GM18951 (cell line): ENCODE data around the gene RAB37.

Experiments
- POLR2A ChIP-seq: IDR thresholded peaks from 4 replicates; pipeline ENCODE4 v1.6.1; 2011; ENCODE audit warnings: mild to moderate bottlenecking; ENCODE audit not compliant: insufficient read length, insufficient read depth; ENCODE audit errors: extremely low read depth
- in situ Hi-C: fragments of 300-500 bp; cut with MboI; formaldehyde crosslinking; loops from one replicate; pipeline ENCODE4 v1.12.0; 2022; ENCODE audit warnings: low sequenced_read_pairs, mixed read lengths, inconsistent platforms; ENCODE audit not compliant: unreplicated experiment

RAB37 gene

GRCh38 chr17:74743755-74744154, 6.7 kb downstream of the RAB37 start:
- in situ Hi-C loops = no loop called here
- TF ChIP-seq POLR2A = no peak

- in situ Hi-C loops = no loop called here
- no peak for TF ChIP-seq POLR2A
Measured at GRCh38 chr17:74744349-74744713, 7.3 kb downstream of the RAB37 start.

- no peak for TF ChIP-seq POLR2A
- in situ Hi-C loops = no loop called here
Measured at GRCh38 chr17:74744714-74745547, 7.9 kb downstream of the RAB37 start.

DNA sequence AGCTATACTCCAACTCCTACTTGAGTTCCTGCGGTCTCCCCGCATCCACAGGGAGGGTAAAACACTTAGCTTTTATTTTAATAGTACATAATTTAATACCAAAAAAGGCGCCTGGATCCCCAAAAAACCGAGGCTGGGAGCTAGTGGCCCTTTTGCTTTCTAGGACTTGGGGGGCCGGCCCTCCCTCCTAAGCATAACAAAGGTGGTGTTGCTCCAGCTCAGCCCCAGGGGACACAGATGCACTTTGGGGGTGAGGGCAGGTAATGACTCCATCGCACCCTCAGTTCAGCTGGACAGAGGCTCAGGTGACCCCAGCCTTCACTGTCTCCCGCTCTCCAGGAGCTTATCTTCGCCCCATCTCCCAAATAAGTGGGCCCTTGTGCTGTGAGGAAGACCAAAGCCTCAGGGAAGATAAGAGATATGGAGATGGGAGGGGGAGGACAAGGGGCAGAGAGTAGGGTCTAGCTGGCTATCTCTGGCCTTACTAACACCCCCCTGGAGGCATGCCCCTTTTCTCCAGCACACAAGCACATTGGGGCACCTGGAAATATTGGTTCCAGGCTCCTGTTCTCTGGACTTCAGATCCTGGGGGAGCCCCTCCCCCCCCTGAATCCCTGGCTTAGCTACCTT, 8.6 kb downstream of the RAB37 start:
- in situ Hi-C loops = no loop called here
- no peak for TF ChIP-seq POLR2A

GRCh38 chr17:74746376-74746775, 9.3 kb downstream of the RAB37 start:
- in situ Hi-C loops = no loop called here
- no peak for TF ChIP-seq POLR2A

DNA sequence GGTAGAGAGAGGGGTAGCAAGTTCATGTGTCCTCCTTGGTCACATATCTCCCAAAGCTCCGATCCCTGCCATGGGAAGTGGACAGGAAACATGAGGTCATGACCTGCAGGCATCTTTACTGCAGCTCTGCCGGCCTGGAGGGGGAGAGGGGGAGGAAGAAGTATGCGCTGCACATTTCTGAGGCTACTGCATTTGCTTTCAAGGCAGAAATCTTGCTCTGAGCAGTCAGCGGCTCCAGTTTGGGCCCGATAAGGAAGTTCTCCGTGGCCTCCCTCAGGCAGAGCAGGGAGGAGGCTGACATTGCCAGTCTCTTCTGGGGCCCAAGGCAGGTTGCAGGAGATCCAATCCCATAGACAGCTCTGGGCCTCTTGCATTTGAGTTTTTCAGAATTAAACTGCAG, 9.9 kb downstream of the RAB37 start:
- in situ Hi-C loops = no loop called here
- no peak for TF ChIP-seq POLR2A

- TF ChIP-seq POLR2A = no peak
- in situ Hi-C loops = no loop called here
Measured at GRCh38 chr17:74748279-74748528, 11.1 kb downstream of the RAB37 start.

DNA sequence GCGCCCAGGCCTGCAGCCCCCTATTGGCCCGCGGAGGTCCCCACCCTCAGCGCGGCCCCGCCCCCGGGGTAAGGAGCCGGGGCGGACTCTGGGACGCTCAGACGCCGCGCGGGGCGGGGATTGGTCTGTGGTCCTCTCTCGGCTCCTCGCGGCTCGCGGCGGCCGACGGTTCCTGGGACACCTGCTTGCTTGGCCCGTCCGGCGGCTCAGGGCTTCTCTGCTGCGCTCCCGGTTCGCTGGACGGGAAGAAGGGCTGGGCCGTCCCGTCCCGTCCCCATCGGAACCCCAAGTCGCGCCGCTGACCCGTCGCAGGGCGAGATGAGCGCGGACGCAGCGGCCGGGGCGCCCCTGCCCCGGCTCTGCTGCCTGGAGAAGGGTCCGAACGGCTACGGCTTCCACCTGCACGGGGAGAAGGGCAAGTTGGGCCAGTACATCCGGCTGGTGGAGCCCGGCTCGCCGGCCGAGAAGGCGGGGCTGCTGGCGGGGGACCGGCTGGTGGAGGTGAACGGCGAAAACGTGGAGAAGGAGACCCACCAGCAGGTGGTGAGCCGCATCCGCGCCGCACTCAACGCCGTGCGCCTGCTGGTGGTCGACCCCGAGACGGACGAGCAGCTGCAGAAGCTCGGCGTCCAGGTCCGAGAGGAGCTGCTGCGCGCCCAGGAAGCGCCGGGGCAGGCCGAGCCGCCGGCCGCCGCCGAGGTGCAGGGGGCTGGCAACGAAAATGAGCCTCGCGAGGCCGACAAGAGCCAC, 11.6 kb downstream of the RAB37 start, which contains the start of gene NHERF1:
Gene NHERF1 (plus strand): TSS at position 100 of the 750 bp plus-strand sequence. CDS start 219 bp downstream, at position 319.
- in situ Hi-C loops = no loop called here
- TF ChIP-seq POLR2A = peak; percentile 99

DNA sequence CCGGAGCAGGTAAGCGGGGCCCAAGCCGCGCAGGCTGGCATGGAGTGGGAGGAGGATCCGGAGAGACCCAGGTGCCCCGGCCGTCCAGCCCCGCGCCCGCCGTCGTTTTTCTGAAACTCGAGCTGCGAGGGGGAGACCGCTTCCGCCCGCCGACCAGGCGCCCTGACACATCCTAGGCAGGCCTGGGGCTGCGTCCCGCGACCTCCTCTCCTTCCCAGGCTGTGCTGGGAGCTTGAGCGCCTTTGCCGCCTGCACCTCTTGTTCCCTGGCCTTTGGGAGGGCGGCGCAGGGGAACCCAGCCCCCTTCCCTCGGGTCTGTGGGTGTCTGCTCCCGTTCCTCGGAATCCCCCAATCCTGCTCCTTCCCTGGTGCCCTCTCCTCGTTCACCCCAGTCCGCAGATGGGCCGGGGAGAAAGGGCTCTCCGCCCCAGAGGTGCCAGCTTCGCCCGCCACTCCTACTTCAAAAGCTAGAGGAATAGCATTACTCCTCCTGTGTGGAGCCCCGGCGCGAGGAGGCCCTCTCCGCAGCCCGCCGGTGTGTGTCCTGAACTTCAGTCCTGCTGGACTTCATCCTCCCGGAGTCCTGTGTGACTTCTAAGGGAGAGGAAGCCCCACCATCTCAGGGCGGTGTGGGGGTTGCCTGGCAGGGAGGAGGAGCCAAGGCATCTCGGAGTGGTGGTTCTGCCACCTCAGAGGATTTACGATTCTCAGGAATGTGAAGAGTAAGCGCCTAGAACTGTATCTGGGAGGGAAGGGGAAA, 12.4 kb downstream of the RAB37 start:
- TF ChIP-seq POLR2A = no peak
- in situ Hi-C loops = no loop called here

GRCh38 chr17:74750039-74750326, 12.9 kb downstream of the RAB37 start:
- in situ Hi-C loops = no loop called here
- no peak for TF ChIP-seq POLR2A

DNA sequence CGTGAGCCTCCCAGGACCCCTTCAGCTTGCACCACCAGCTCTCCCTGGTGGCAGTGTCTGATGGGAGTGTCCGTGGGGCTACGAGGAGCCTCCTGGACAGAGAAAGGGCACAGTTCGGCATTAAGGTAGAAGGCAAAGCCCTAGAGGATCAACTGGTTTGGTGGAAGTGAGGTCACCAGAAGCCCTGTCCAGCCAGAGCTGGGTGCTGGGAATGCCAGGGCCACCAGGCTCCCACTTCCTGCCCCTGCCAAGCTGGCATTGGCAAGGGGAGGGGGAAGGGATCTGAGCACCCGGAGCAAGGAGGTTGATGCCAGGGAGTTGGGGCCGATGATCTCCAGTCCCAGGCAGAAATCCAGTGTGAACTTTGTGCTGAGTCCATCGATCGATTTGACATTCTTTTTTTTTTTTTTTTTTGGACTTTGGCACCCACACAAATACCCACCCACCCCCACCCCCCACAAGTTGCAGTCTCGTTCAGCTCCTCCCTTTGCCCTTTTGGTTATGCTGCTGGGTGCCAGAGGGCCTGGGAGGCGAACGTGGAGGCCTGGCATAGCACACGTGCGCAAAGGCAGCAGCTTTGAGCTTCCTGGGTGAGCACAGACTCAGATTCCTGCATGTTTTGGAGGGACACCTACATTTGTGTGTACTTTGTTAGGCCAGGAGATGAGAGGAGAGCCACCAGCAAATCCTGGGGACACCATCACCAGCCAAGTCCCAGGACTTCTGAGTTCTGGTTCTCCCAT, 13.4 kb downstream of the RAB37 start:
- TF ChIP-seq POLR2A = no peak
- in situ Hi-C loops = no loop called here

DNA sequence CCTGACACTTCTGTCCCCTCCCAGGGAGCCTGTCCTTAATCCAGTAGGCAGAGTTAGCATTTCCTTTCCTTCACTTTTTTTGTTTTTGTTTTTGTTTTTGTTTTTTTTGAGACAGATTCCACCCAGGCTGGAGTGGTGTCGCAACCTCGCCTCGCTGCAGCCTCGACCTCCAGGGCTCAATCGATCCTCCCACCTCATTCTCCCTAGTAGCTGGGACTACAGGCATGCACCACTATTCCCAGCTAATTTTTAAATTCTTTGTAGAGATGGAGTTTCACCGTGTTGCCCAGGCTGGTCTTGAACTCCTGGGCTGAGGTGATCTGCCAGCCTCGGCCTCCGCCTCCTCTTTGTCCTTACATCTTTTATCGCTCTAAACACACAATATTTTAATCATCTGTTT, 15.4 kb downstream of the RAB37 start:
- in situ Hi-C loops = no loop called here
- no peak for TF ChIP-seq POLR2A

DNA sequence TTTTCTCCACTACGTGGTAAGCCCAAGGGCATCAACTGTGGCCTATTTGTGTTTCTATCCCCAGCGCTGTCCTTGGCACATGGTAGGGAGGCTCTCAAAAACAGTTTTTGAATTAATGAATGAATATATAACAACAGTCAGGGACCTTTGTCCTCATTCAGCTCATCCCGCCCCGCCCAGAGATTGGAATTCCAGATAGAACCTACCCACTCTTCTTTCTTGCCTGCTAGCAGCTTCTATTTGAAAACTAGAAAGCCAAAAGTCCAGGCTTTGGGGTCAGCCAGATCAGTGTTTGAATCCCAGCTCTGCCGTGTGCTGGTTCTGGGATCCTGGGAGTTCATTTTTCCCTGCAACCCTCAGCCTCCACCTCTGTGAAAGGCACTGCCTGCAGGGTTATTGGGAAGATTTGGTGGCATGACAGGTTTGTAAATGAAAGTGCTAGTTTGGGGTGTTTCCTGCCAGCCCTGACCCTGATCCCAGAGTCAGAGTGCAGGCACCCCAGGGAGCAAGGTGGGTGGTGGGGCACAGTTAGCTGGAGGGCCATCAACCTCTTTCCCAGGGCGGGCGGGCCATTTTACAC, 15.9 kb downstream of the RAB37 start:
- in situ Hi-C loops = no loop called here
- no peak for TF ChIP-seq POLR2A

DNA sequence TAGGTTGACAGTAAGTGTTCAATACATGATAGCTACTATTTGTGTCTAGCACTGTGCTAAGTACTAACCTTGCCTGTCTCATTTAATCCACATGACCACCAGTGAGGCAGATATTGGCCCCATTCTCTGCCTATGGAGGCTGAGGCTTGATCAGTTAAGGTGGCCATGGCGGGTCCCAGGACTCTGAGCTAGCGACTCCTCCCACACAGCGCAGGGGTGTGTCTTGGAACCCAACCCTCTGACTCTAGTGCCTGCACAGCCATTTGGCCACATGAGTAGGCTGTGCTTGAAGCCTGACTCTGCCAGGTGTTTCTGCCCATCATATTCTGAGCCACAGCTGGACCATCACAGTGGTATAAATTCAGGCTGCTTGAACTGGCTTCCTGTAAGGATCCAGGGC, 17.8 kb downstream of the RAB37 start:
- in situ Hi-C loops = no loop called here
- no peak for TF ChIP-seq POLR2A
